HUDEP-2 (cell line): ENCODE results near the gene CDKN2AIPNL.
"Not testable (repeated sequence)": the region's sequence is repeated elsewhere in the genome, so short reads cannot be mapped to it uniquely, and the experiment has no call there.

Source experiments
- DNase-seq, 76 experiments: peaks; one replicate each; lab custom pipeline; 2025; ENCODE audit not compliant: unreplicated experiment in 76 of 76; lab: John Stamatoyannopoulos, UW

The CDKN2AIPNL gene

DNA sequence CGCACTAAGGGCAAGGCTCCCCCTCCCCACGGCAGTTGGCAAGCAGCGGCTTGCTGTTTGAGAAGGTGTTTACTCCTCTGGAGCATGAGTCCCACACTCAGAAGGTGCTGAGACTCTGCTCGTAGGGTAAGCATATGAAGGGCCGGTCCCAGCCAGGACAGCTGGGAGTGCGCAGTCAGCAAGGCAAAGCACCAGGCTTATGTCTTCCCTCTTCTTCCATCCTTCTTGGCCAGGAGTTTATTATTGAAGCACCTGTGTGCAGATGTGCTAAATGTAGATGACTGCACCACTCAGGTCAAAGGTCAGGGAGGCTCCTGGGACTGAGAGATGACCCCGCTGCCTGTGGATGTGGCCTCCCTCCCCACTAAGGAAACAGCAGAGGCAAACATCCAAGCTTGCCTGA is 27.0 kb upstream of the CDKN2AIPNL start:
- DNase-seq, result no peak

- peak in 40 of 76 experiments; percentile 7 to 74 (median 40) for DNase-seq
Measured at GRCh38 chr5:134437847-134438581, 26.3 kb upstream of the CDKN2AIPNL start.

DNA sequence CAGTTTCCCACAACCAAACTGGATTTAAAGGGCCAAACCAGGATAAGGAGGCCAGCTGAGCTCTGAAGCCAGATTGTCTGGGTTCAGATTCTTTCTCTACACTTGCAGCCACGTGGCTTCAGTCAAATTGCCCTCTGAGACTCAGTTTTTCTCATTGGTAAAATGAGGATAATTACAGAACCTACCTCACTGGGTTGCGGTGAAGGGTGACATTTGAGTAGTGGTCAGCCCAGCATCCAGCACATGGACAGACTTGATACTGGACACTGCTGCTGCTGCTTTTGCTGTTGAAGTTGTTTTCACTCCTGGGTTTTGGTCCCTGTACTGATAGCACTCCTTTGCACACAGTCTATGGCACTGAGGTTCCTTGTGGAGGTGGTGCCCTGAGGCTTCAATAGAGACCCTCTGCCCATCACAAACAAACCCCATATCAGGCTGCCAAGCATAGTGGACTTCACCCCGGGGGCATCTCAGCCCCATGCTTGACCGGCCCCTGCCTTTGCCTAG is 25.7 kb upstream of the CDKN2AIPNL start:
- DNase-seq, result no peak

DNA sequence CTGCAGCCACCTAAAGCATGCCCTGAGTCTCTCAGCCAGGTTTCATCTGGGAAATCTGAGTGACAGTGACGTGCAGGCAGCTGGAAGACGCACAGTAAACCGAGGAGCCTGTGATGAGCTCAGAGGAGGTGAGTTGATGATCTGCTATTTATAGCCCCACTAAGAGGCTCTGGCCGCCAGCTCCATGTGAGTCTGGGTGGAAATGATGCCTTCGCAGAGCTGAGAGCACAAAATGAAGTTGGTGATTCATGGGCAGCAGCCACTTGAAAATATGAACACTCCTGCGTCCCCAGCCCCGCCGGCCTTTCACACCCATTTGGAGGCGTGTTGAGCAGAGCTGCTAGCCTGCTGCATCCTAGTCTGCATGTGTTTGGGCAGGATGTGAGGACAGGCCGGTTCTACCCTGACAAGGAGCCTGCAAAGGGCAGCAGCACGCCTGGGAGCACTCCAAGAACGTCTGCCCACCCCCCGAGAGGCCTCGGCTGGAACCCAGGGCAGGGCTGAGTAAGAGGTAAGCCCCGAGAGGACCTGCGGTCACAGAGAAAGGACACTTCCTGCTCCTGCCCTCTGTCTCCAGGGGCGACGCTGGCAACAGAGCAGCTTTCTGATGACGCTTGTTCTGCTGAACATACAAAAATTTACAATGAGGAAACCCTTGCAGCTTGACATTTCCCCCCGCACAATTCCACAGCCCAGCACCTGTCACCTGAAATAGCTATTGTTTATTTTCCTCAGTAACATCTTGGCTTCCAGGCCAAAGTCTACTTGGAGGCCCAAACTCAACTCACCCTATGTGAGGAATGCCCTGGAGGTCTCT is 25.1 kb upstream of the CDKN2AIPNL start:
- no peak for DNase-seq

GRCh38 chr5:134435560-134435959 is 23.9 kb upstream of the CDKN2AIPNL start:
- no peak for DNase-seq

DNA sequence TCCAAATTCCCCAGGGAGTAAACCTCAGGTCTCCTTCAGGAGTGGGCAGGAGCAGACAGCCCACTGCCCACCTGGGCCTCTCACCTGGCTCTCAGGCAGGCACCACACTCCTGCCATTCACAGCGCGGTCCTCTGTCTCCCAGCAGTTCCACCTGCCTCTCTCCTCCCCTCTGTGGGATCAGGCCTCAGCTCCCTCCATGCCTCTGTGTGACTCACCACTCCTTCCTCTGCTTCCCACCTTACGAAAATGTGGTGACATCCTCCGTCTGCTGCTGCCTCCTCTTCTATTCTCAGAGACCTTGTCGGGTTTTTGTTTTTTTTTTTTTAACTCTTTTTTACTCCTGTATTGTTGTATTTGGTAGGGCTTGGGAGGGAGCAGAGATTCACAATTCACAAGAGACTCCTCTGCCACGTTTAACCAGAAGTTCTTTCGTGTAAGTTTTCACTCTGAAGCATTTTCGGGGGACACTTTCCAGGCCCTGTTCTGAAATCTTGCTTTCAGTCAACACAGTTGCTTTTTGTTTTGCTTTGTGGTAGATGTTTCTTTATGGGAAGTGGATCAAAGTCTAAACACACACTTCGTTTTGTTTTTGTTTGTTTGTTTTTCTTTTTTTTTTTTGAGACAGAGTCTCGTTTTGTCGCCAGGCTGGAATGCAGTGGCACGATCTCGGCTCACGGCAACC is 21.1 kb upstream of the CDKN2AIPNL start:
- no peak for DNase-seq

GRCh38 chr5:134432174-134432573 is 20.5 kb upstream of the CDKN2AIPNL start:
- no peak for DNase-seq

DNA sequence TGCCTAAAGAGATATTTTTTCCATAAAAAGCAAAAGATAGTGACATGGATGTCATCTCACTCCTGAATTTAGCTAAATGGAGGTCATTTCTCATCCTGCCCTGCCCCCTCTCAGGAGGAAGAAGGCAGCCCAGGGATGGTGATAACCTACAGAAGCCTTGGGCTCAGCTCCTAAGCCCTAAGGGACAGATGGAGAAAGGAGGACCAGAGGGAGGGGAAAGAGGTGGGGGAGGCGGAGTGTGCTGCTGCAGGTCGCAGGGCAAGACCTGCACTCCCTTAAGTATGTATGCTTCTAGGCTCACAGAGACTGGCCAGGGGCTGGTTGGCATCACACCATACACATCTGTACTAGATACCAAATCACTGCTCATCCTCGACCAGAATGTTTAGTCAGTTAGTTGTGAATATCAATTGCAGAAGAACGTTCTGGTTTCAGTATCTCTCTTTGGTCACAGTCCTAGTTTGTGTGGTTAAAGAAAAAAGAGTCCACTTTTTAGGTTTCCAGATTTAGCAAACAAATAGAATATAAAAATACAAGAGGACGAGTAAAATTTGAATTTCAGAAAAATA is 18.4 kb upstream of the CDKN2AIPNL start:
- no peak for DNase-seq

- DNase-seq, result no peak
Measured at GRCh38 chr5:134427540-134428041, 15.9 kb upstream of the CDKN2AIPNL start.

GRCh38 chr5:134426361-134426760 is 14.7 kb upstream of the CDKN2AIPNL start:
- peak in 44 of 76 experiments; percentile 0 to 54 (median 28) for DNase-seq

DNA sequence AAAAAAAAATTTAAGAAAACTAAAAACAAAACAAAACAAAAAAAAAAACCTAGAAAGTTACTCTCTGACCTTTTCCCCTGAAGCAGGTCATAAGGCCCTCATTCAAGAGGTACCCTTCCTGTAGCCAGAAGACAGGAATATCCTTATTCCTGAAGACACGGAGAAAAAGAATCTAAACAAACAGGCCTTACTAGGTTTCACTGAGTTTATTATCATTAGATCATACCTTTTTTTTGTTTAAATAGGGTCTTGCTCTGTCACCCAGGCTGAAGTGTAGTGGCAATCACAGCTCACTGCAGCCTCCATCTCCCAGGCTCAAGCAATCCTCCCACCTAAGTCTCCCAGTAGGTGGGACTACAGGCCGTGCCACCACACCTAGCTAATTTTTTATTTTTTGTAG is 11.7 kb upstream of the CDKN2AIPNL start:
- DNase-seq, result no peak

- DNase-seq, result no peak
Measured at GRCh38 chr5:134422791-134423365, 11.2 kb upstream of the CDKN2AIPNL start.

- DNase-seq, result not testable (repeated sequence)
Measured at GRCh38 chr5:134421038-134421437, 9.4 kb upstream of the CDKN2AIPNL start.

DNA sequence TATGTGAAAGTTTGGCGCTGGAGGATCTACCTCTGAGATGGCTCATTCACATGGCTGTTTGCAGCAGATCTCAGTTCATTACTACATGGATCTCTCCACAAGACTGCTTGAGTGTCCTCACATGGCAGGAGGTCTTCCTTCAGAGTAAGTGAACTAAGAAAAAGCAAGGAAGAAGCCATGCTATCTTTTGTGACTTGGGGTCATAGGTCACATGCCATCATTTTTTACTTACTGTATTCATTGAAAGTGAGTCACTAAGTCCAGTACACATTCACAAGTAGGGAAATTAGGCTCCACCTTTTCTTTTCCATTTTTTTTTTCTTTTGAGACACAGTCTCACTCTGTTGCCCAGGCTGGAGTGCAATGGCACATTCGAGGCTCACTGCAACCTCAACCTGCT is 8.7 kb upstream of the CDKN2AIPNL start:
- DNase-seq, result no peak

- DNase-seq, result no peak
Measured at GRCh38 chr5:134418958-134419357, 7.3 kb upstream of the CDKN2AIPNL start.

GRCh38 chr5:134417707-134418106 is 6.0 kb upstream of the CDKN2AIPNL start:
- DNase-seq, result no peak

GRCh38 chr5:134413046-134413445 is 1.4 kb upstream of the CDKN2AIPNL start:
- no peak for DNase-seq

DNA sequence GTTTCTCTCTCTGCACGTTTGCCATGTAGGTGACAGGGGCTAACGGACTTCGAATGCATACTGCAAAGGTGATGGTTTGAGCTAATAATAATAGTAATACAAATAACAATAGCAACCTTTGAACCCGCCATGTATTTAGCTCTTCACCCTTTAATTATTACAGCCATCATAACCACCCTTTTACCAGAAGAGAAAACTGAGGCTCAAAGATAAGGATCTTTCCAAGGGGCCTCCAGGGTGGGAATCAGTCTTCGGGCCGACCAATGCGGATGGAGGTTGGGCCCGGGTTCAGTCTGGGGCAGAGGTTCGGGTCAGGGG is 494 bp downstream of the CDKN2AIPNL start:
- DNase-seq, result peak in 1 of 76 experiments; percentile 13

- no peak for DNase-seq
Measured at GRCh38 chr5:134410822-134411221, 859 bp downstream of the CDKN2AIPNL start.

DNA sequence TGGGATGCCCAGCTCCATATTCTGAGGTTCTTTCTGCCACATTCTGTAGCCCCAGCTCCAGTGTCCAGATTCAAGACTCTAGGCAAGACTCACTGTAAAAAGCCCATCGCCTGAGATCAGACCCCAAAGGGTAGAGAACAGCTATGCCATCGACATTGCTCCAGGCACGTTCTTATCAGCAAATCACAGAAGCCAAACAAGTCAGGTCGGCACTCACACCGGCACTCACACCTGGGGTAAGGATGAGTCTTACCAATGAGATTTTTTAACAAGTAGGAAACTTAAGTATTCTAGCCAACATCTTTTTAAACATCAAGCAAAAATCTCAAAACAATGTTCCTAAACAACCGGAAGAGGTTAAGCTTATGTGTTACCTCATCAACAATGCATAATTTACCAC is 2.4 kb downstream of the CDKN2AIPNL start:
- DNase-seq, result no peak
